ENCODE results near the gene AGMO.
A peak's percentile ranks its signal among the peaks of the same experiment; 100 is the strongest.

AGMO gene

GRCh38 chr7:15494711-15495110 lies 67.1 kb downstream of the AGMO start:
- no peaks in the 10 kb centered on the region for H3K9me3 ChIP-seq (ENCODE audit: insufficient read depth, low read depth, low read length)
- no peak overlapping the region for H2AFZ ChIP-seq (ENCODE audit: low read length)
- no peak overlapping the region for H3K4me3 ChIP-seq (ENCODE audit: low read length, poor library complexity, severe bottlenecking)
- no peaks in the 10 kb centered on the region for H3K36me3 ChIP-seq (ENCODE audit: insufficient read depth, low read length)
- H3K9me2 ChIP-seq (replicated peaks; ENCODE audit: low read depth, low read length), result no peaks in the 10 kb centered on the region
- no peak overlapping the region for H3K9ac ChIP-seq (ENCODE audit: low read depth, low read length, poor library complexity, severe bottlenecking)
- no peaks in the 10 kb centered on the region for H3K4me1 ChIP-seq (ENCODE audit: insufficient read depth, low read length, poor library complexity, severe bottlenecking)
- H4K20me1 ChIP-seq (ENCODE audit: insufficient read depth, low read length, poor library complexity, severe bottlenecking), result no peaks in the 10 kb centered on the region
- H3F3A ChIP-seq (ENCODE audit: low read depth), result no peaks in the 10 kb centered on the region
- TF ChIP-seq EZH2phosphoT487 (IDR thresholded peaks at IDR 0.05; ENCODE audit: borderline replicate concordance), result no peak
- TF ChIP-seq CTCF (conservative IDR thresholded peaks at IDR 0.05; ENCODE audit: low read length), result no peak
- H3K4me2 ChIP-seq (ENCODE audit: low read depth, low read length, poor library complexity, severe bottlenecking), result no peak overlapping the region
- no peaks in the 10 kb centered on the region for H3K79me2 ChIP-seq (ENCODE audit: insufficient read depth, low read length)
- H3K27me3 ChIP-seq (ENCODE audit: insufficient read depth, low read length, poor library complexity, severe bottlenecking), result no peaks in the 10 kb centered on the region

- Histone ChIP-seq H3K9me2 (replicated peaks; ENCODE audit: low read depth, low read length) (no peaks in the 10 kb centered on the region), H3K9me3 (ENCODE audit: insufficient read depth, low read depth, low read length) (no peaks in the 10 kb centered on the region), H3K9ac (ENCODE audit: low read depth, low read length, poor library complexity, severe bottlenecking) (no peak overlapping the region), H3K27me3 (ENCODE audit: insufficient read depth, low read length, poor library complexity, severe bottlenecking) (no peaks in the 10 kb centered on the region), H3K36me3 (ENCODE audit: insufficient read depth, low read length) (no peaks in the 10 kb centered on the region), H3K79me2 (ENCODE audit: insufficient read depth, low read length) (no peaks in the 10 kb centered on the region), H3F3A (ENCODE audit: low read depth) (no peaks in the 10 kb centered on the region), H3K4me1 (ENCODE audit: insufficient read depth, low read length, poor library complexity, severe bottlenecking) (no peaks in the 10 kb centered on the region), H3K4me2 (ENCODE audit: low read depth, low read length, poor library complexity, severe bottlenecking) (no peak overlapping the region), H3K4me3 (ENCODE audit: low read length, poor library complexity, severe bottlenecking) (no peak overlapping the region), H2AFZ (ENCODE audit: low read length) (0 out of 2 replicates have a peak overlapping the region, but pooled peaks have one; percentile 54), H4K20me1 (ENCODE audit: insufficient read depth, low read length, poor library complexity, severe bottlenecking) (no peaks in the 10 kb centered on the region)
- TF ChIP-seq CTCF (conservative IDR thresholded peaks at IDR 0.05; ENCODE audit: low read length) (no peak), EZH2phosphoT487 (IDR thresholded peaks at IDR 0.05; ENCODE audit: borderline replicate concordance) (no peak)
Measured at GRCh38 chr7:15491361-15491760, 70.5 kb downstream of the AGMO start.

GRCh38 chr7:15490291-15490690 lies 71.5 kb downstream of the AGMO start:
- H2AFZ ChIP-seq (ENCODE audit: low read length), result no peak overlapping the region
- no peaks in the 10 kb centered on the region for H3K79me2 ChIP-seq (ENCODE audit: insufficient read depth, low read length)
- H4K20me1 ChIP-seq (ENCODE audit: insufficient read depth, low read length, poor library complexity, severe bottlenecking), result no peaks in the 10 kb centered on the region
- no peaks in the 10 kb centered on the region for H3K36me3 ChIP-seq (ENCODE audit: insufficient read depth, low read length)
- no peaks in the 10 kb centered on the region for H3K9me2 ChIP-seq (replicated peaks; ENCODE audit: low read depth, low read length)
- H3K4me3 ChIP-seq (ENCODE audit: low read length, poor library complexity, severe bottlenecking), result no peak overlapping the region
- H3K9ac ChIP-seq (ENCODE audit: low read depth, low read length, poor library complexity, severe bottlenecking), result no peak overlapping the region
- H3K27me3 ChIP-seq (ENCODE audit: insufficient read depth, low read length, poor library complexity, severe bottlenecking), result no peaks in the 10 kb centered on the region
- H3K9me3 ChIP-seq (ENCODE audit: insufficient read depth, low read depth, low read length), result no peaks in the 10 kb centered on the region
- H3F3A ChIP-seq (ENCODE audit: low read depth), result no peaks in the 10 kb centered on the region
- H3K4me2 ChIP-seq (ENCODE audit: low read depth, low read length, poor library complexity, severe bottlenecking), result no peak overlapping the region
- no peak for TF ChIP-seq EZH2phosphoT487 (IDR thresholded peaks at IDR 0.05; ENCODE audit: borderline replicate concordance)
- no peak for TF ChIP-seq CTCF (conservative IDR thresholded peaks at IDR 0.05; ENCODE audit: low read length)
- no peaks in the 10 kb centered on the region for H3K4me1 ChIP-seq (ENCODE audit: insufficient read depth, low read length, poor library complexity, severe bottlenecking)

Data from Loucy (cell line).